Measurements from ENCODE around the gene LAIR2. TPM values are rescaled to one million over a fixed set of nuclear protein-coding genes. Genes with fewer than 3 reads are reported as not detected.

Gene LAIR2
- total and polyA plus RNA-seq, 10 of the 15 experiments (the other 5 are each of a cell fraction or from before 2014, with no cell fraction given): not detected

DNA sequence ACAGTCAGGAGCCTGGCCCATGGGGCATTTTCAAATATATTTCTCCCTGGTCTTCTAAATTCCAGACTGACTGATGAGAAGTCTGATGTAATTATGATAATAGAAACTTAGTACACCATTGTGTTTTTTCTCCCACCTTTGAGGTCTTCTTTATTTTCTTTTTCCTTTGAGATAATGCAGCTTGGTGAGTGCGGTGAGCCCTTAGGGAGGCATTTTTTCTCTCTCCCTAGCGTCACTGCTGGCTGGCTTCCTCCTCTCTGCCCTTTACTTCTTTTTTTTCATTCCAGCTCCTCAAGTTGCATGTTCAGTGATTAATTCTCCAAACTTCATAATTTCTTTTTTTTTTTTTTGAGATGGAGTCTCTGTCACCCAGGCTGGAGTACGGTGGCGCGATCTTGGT is 16.8 kb upstream of the LAIR2 start:
- H3K4me3 ChIP-seq: no peak overlapping the region
- no TSS peak for BruUV-seq (replicated peaks)
- DNase-seq (ENCODE audit: low read depth, low spot score) (no peak), FAIRE-seq (no peak), ATAC-seq (peak; percentile 60)
- peaks cover 8% of the 10 kb centered on the region for H3K4me1 ChIP-seq (ENCODE audit: control insufficient read depth, insufficient read depth, low read length)
- no peaks in the 10 kb centered on the region for H3K36me3 ChIP-seq (ENCODE audit: control insufficient read depth in 2 of 2, insufficient read depth in 2 of 2, low read length in 1 of 2)
- H3K4me2 ChIP-seq (ENCODE audit: control insufficient read depth, insufficient read depth): peak overlapping the region; percentile 44; the same call in 1 of the 2 replicates
- ChIA-PET SMC1A (ENCODE audit: uncharacterized antibody, unreplicated experiment) (interaction anchor here (0.6 to 1.3 kb wide), 11 partner anchors 68 to 650 kb away, joined by 3 to 5 read pairs (median 3); no protein-coding TSS in a partner anchor), CTCF (interaction anchor here (0.7 to 2.2 kb wide), 10 partner anchors 12 to 194 kb away, joined by 3 to 10 read pairs (median 3); no protein-coding TSS in a partner anchor), RAD21 (ENCODE audit: unreplicated experiment) (interaction anchor here (0.7 to 1.7 kb wide), 10 partner anchors 12 to 1147 kb away, joined by 3 to 6 read pairs (median 4); partner anchors contain the start of genes CDC42EP5 and LENG9), POLR2A (no interaction called here)
- H3K9me3 ChIP-seq (replicated peaks; ENCODE audit: control insufficient read depth, insufficient read depth, low read length): no peaks in the 10 kb centered on the region
- no peaks in the 10 kb centered on the region for H4K20me1 ChIP-seq (ENCODE audit: control insufficient read depth, insufficient read depth)
- H3K27ac ChIP-seq (ENCODE audit: control insufficient read depth, insufficient read depth): no peak overlapping the region
- TF ChIP-seq STAT3 (IDR thresholded peaks at IDR 0.05; ENCODE audit: low read depth, low read length) (no peak), KLF5 (IDR thresholded peaks at IDR 0.05; ENCODE audit: partially characterized antibody) (no peak), CEBPB (IDR thresholded peaks at IDR 0.05; ENCODE audit: borderline replicate concordance in 1 of 2, low read depth in 2 of 2, low read length in 2 of 2) (no peak), SMAD5 (IDR thresholded peaks at IDR 0.05; ENCODE audit: low read depth) (no peak), NRF1 (conservative IDR thresholded peaks at IDR 0.05; ENCODE audit: low read depth, low read length) (no peak), ZNF384 (IDR thresholded peaks at IDR 0.05; ENCODE audit: borderline replicate concordance, low read depth, low read length) (peak; percentile 66; the same call in 1 of the 2 replicates), MEF2A (IDR thresholded peaks at IDR 0.05; ENCODE audit: insufficient read depth, low read depth, low read length) (no peak), ATF7 (IDR thresholded peaks at IDR 0.05; ENCODE audit: low read depth) (peak; percentile 6; the same call in 1 of the 2 replicates), PML (IDR thresholded peaks at IDR 0.05; ENCODE audit: low read length) (no peak), IKZF1 (conservative IDR thresholded peaks at IDR 0.05) (peak; percentile 31; the same call in 1 of the 2 replicates)
- TF ChIP-seq, protein P1, sequence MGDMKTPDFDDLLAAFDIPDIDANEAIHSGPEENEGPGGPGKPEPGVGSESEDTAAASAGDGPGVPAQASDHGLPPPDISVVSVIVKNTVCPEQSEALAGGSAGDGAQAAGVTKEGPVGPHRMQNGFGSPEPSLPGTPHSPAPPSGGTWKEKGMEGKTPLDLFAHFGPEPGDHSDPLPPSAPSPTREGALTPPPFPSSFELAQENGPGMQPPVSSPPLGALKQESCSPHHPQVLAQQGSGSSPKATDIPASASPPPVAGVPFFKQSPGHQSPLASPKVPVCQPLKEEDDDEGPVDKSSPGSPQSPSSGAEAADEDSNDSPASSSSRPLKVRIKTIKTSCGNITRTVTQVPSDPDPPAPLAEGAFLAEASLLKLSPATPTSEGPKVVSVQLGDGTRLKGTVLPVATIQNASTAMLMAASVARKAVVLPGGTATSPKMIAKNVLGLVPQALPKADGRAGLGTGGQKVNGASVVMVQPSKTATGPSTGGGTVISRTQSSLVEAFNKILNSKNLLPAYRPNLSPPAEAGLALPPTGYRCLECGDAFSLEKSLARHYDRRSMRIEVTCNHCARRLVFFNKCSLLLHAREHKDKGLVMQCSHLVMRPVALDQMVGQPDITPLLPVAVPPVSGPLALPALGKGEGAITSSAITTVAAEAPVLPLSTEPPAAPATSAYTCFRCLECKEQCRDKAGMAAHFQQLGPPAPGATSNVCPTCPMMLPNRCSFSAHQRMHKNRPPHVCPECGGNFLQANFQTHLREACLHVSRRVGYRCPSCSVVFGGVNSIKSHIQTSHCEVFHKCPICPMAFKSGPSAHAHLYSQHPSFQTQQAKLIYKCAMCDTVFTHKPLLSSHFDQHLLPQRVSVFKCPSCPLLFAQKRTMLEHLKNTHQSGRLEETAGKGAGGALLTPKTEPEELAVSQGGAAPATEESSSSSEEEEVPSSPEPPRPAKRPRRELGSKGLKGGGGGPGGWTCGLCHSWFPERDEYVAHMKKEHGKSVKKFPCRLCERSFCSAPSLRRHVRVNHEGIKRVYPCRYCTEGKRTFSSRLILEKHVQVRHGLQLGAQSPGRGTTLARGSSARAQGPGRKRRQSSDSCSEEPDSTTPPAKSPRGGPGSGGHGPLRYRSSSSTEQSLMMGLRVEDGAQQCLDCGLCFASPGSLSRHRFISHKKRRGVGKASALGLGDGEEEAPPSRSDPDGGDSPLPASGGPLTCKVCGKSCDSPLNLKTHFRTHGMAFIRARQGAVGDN (IDR thresholded peaks at IDR 0.05): no peak
- TF ChIP-seq, protein P2, sequence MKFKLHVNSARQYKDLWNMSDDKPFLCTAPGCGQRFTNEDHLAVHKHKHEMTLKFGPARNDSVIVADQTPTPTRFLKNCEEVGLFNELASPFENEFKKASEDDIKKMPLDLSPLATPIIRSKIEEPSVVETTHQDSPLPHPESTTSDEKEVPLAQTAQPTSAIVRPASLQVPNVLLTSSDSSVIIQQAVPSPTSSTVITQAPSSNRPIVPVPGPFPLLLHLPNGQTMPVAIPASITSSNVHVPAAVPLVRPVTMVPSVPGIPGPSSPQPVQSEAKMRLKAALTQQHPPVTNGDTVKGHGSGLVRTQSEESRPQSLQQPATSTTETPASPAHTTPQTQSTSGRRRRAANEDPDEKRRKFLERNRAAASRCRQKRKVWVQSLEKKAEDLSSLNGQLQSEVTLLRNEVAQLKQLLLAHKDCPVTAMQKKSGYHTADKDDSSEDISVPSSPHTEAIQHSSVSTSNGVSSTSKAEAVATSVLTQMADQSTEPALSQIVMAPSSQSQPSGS (IDR thresholded peaks at IDR 0.05; ENCODE audit: low read length): no peak
- no peak overlapping the region for H3K9ac ChIP-seq (ENCODE audit: control insufficient read depth, insufficient read depth, low read length)
- H2AFZ ChIP-seq (ENCODE audit: control insufficient read depth, low read depth, low read length): no peak overlapping the region
- 3% methylated on average over 2 of the region's 5 CpGs for WGBS (ENCODE audit: insufficient coverage, insufficient replicate concordance, low lambda C conversion rate, missing lambda C conversion rate)
- in situ Hi-C loops (cut with MboI): no loop called here
- no peaks in the 10 kb centered on the region; a peak in 1 of 4 replicates for H3K27me3 ChIP-seq (replicated peaks in 1 of 2; ENCODE audit: control insufficient read depth in 2 of 2, insufficient read depth in 2 of 2, low read length in 1 of 2)
- H3K79me2 ChIP-seq (ENCODE audit: control insufficient read depth, insufficient read depth, low read length): no peaks in the 10 kb centered on the region
- intact Hi-C loops (cut with micrococcal nuclease; ENCODE audit: unreplicated experiment): loop anchor here (2.0 kb wide), 1 partner anchor 131 kb away; no protein-coding TSS in a partner anchor
